Iris pigment epithelial cell (primary cell): ENCODE measurements around the gene TULP4.
"Not testable (repeated sequence)": the region's sequence is repeated elsewhere in the genome, so short reads cannot be mapped to it uniquely, and the experiment has no call there.

ENCODE experiments used
- DNase-seq: peaks from one replicate; pipeline ENCODE4 v3.0.0-alpha.2; 2011; ENCODE audit warnings: low read depth

Gene TULP4

DNA sequence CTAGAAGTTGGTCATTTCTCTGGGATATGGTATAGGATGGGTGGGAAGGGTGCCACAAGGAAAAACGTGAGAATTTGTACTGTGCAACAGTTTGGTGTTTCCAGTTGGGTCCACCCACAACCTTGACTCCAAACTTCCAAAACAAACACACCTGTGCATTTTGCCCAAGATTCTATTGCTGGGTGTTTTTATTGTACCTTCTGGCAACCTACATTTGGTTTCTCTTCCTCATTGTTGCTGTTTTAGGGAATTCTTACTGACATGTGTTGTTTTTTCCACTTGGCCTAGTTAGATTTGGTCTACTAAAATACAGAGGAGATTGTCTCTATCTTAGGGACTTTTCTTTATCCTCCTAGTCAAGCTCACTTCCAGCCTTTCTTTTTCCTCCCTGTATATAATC is 16.7 kb downstream of the TULP4 start:
- no peak for DNase-seq

DNA sequence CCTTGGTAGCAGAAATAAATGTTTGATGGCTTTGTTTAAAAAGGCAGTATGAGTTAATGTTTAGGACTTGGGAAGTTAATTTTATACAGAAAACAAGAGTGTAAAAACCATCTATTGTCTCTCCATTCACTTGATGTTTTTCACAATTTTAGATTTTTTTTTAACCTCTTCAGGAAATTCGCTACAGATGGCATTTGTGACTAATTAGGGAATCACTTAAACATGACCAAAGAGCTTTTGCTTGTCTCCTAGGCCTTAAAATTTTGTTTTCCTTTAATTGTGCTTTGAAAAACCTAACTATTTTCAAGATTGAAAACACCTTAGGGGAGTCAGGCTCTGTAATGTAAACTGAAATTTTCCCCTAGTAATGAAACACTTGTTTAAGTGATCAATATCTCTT is 17.3 kb downstream of the TULP4 start:
- no peak for DNase-seq

DNA sequence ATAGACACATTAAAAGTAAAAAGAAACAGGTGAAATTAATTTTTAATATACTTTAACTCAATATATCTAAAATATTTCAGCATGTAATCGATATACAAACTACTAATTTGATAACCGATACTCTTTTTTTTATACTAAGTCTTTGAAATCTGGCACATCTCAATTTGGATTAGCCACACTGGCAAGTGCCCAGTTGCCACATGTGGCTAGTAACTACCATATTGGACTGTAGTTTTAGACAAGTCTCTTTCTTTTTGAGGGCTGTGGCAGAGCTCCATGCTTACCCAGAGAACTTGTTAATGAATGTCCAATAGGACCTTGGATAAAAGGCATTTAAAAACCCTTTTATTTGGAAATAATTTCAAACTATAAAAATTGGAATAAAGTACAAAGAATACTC is 17.8 kb downstream of the TULP4 start:
- no peak for DNase-seq

DNA sequence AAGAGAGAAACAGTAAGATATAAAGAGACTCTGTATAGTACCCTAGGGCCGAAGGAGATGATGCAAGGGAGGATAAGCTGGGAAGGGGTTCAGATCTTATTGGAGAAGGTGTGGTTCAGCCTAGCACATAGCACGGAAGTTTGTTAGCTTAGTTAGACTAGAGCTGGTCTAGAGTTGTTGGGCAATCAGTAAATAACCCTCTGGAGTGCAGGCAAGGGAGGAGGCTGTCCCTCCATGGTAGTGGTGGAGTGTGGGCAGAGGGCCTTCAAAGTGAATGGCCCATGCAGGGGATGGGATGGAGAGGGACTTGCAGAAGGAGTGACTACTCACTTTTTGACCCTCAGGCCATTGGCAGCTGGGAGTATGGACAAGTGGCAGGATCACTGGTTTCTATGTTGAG is 20.0 kb downstream of the TULP4 start:
- peak; percentile 36 for DNase-seq

DNA sequence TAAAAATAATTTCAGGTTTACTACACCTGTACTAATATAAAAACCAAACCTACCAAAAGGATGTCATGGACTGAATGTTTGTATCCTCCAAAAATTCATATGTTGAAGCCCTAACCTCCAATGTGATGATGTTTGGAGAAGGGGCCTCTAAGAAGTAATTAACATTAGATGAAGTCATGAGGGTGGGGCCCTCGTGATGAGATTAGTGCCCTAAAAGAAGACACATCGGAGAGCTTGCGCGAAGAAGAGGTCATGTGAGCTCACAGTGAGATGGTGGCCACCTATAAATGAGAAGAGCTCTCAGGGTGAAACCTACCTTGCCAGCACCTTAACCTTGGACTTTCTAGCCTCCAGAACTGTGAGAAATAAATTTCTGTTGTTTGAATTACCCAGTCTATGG is 20.8 kb downstream of the TULP4 start:
- no peak for DNase-seq

DNA sequence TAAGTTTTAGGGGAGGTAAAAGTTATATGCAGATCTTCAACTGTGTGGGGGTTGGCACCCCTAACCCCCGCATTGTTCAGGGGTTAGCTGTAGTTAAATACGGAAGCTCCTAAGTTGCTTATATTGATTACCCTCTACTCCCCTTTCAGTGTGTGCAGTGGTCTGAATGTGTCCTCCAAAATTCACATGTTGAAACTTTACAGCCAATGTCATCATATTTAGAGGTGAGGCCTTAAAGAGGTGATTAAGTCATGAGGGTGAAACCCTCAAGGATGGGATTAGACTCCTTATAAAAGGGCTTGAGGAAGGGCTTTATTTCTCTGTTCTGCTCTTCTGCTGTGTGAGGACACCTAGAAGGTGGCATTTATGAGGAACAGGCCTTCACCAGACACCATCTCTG is 22.3 kb downstream of the TULP4 start:
- no peak for DNase-seq

DNA sequence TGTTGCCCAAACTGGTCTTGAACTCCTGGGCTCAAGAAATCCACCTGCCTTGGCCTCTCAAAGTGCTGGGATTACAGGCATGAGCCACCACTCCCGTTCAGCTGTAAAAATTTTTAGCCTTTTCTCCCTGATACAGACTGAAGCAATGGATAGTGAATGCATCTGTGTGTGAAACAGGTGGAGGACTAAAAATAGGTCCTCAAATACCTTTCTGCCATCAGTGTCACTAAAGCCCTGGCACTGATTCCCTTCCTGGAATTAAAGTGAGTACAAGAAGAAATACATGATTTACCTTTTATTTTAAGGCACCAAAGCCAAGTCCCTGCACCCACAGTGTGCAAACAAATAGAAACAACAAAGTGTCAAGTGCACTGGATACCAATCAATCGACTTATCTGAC is 25.1 kb downstream of the TULP4 start:
- DNase-seq = no peak

DNA sequence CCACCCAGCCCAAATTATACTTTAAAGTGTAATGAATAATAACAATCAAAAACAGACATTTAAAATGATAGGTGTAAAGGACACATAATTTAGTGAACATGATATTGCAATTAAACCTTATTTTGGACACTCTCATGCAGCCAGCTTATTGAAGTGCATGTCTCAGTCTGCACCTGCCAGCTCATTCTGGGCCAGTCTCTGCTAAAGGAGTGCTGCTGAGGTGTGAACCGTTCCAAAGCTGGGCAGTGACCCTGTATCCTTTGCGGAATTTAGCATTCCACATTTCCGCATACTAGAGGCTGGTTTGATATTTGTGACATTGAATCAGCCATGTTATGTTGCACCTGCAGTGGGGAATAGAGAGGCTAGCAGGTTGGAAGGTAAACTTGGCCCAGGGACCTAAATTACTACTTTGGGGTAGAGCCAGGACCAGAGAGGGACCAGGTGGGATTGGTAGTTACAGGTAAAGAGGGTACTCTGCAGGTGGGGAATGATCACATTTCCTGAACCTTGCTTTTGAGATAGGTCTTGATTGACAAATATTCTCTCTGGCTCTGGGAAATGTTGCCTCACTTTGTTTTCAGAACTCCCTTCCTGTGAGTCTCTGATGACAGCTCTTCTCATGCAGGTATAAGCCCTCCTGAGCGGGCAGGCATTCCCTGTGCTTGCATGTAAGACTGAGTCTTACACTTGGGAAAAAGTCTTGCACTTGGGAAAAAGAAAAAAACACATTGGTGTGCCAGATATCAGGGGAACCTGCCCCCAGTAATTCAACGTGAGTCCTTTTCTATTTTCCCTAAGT is 26.2 kb downstream of the TULP4 start:
- no peak for DNase-seq

DNA sequence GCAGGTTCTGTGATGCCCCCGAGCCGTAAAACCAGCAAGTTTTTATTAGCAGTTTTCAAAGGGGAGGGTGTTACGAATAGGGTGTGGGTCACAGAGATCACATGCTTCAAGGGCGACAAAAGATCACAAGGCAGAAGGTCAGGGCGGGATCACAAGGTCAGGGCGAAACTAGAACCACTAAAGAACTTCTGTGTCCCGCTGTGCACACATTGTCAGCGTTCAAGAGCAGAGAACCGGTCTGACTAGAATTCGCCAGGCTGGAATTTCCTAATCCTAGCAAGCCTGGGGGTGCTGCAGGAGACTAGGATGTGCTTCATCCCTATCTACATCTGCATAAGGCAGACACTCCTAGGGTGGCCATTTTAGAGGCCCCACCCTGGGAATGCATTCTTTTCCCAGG is 26.9 kb downstream of the TULP4 start:
- DNase-seq = not testable (repeated sequence)

DNA sequence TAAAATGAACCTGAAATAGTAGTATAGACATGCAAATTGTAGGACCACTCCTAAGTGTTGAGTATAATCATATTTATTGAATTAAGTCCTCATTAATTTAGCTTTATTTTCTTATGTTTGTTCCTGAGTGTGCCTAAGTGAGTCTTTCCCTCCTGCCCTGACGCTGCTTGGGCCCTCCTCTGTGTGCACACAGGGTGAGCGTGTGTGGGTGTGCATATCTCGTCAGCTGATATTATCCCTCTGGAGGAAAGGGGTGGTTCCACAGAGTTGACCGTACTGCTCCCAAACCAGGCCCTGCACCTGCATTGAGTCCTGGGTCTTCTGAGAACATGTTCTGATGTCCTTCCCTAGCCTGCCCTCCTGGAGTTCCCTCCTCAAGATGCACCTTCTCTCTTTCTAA is 28.0 kb downstream of the TULP4 start:
- no peak for DNase-seq

DNA sequence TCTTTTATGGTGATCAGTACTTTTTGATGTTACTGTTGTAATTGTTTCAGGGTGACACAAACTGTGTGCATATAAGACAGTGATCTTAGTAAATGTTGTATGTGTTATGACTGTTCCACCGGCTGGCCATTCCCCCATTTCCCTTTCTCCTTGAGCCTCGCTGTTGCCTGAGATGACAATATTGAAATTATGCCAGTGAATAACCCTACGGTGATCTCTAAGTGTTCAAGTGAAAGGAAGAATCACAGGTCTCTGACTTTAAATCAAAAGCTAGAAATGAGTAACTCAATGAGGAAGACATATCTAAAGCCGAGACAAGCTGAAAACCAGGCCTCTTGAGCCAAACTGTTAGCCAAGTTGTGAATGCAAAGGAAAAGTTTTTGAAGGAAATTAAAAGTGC is 32.3 kb downstream of the TULP4 start:
- no peak for DNase-seq

DNA sequence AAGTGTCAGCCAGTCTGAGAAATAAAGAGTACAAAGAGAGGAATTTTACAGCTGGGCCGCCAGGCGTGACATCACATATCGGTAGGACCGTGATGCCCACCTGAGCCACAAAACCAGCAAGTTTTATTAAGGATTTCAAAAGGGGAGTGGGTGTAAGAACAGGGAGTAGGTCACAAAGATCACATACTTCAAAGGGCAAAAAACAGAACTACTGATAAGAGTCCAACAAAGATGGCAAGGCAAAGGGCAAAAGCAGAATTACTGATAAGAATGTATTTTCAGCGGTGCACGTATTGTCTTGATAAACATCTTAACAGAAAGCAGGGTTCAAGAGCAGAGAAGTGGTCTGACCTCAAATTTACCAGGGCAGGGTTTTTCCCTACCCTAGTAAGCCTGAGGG is 33.2 kb downstream of the TULP4 start:
- DNase-seq = not testable (repeated sequence)

DNA sequence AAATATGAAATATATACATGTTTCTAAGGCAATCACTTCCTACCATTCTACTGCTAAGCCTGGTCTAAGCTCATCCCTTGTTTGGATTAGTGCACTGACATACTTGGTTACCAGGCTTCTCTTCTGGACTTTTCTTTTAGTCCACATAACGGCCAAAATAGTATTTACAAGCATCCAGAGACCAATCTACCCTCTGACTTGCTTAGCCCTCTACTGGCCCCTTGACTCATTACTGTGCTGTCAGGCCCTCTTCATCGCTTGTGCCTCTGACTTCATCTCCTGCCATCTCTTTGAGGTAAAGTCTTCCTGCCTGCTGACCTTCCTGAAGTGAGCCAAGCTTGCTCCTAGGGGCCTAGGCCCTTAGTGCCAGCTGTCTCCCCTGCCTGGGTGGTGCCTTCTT is 35.1 kb downstream of the TULP4 start:
- DNase-seq = peak; percentile 31

DNA sequence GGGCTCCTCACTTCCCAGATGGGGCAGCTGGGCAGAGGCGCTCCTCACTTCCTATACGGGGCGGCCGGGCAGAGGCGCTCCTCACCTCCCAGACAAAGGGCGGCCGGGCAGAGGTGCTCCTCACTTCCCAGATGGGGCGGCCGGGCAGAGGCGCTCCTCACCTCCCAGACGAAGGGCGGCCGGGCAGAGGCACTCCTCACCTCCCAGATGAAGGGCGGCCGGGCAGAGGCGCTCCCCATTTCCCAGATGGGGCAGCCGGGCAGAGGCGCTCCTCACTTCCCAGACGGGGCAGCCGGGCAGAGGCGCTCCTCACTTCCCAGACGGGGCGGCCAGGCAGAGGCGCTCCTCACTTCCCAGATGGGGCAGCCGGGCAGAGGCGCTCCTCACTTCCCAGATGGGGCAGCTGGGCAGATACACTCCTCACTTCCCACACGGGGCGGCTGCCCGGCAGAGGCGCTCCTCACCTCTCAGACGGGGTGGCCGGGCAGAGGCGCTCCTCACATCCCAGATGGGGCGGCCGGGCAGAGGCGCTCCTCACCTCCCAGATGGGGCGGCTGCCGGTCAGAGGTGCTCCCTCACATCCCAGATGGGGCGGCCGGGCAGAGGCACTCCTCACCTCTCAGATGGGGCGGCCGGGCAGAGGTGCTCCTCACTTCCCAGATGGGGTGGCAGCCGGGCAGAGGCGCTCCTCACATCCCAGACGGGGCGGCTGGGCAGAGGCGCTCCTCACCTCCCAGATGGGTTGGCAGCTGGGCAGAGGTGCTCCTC is 36.7 kb downstream of the TULP4 start:
- DNase-seq = not testable (repeated sequence)

DNA sequence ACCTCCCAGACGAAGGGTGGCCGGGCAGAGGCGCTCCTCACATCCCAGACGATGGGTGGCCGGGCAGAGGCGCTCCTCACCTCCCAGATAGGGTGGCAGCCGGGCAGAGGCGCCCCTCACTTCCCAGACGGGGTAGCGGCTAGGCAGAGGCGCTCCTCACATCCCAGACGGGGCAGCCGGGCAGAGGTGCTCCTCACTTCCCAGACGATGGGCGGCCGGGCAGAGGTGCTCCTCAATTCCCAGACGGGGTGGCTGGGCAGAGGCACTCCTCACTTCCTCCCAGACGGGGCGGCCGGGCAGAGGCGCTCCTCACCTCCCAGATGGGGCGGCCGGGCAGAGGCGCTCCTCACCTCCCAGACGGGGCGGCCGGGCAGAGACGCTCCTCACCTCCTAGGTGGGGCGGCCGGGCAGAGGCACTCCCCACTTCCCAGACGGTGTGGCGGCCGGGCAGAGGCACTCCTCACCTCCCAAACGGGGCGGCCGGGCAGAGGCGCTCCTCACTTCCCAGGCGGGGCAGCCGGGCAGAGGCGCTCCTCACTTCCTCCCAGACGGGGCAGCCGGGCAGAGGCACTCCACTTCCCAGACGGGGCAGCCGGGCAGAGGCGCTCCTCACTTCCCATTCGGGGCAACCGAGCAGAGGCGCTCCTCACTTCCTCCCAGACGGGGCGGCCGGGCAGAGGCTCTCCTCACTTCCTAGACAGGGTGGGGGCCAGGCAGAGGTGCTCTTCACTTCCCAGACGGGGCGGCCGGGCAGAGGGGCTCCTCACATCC is 37.4 kb downstream of the TULP4 start:
- not testable (repeated sequence) for DNase-seq

DNA sequence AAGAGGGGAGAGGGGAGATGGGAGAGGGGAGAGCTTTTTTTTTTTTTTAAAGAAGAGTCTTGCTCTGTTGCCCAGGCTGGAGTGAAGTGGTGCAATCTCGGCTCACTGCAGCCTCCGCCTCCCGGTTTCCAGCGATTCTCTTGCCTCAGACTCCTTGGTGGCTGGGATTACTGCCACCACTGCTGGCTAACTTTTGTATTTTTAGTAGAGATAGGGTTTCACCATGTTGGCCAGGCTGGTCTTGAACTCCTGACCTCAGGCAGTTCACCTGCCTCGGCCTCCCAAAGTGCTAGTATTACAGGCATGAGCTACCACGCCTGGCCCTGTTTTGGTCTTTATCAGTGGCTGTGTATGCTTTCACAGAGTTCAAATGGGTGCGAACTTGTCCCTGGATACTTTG is 38.5 kb downstream of the TULP4 start:
- DNase-seq = not testable (repeated sequence)

DNA sequence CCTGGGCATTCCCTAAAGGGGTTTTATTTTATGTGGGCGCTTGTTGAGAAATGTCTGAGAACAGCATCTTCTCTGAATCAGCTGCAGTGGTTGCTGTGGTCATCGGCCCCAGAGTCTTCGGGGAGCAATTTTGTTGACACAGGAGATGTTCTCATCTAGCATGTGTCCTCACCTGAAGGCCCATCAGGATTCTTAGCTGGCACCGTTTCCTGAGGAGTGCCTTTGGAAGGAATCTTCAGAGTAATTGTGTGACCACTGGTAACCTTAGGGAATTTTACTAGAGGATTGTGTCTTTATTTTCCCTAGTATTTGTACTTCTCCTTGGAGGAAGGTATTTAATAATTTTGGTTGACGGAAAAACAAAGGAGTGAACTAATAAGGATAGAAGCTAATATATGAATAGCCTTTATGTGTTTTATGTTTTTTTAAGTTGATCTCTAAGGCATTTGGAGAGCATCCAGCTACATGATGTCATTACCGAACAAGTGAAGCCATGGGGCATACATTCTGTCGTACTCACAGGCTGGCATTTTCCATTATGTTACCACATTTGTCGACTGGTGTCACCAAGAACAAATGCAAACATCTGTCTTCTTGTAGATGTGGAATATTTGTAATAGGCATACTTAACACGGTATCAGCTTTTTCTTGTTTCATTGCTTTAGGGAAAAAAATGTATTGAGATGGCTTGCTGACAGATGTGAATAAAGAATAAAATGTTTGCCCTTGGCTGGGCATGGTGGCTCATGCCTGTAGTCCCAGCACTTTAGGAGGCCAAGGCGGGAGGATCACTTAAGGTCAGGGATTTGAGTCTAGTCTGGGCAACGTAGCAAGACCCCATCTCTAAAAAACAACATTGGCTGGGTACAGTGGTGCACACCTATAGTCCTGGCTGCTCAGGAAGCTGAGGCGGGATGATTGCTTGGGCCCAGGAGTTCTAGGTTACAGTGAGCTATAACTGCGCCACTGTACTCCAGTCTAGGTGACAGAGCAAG is 41.9 kb downstream of the TULP4 start:
- DNase-seq = peak; percentile 59

DNA sequence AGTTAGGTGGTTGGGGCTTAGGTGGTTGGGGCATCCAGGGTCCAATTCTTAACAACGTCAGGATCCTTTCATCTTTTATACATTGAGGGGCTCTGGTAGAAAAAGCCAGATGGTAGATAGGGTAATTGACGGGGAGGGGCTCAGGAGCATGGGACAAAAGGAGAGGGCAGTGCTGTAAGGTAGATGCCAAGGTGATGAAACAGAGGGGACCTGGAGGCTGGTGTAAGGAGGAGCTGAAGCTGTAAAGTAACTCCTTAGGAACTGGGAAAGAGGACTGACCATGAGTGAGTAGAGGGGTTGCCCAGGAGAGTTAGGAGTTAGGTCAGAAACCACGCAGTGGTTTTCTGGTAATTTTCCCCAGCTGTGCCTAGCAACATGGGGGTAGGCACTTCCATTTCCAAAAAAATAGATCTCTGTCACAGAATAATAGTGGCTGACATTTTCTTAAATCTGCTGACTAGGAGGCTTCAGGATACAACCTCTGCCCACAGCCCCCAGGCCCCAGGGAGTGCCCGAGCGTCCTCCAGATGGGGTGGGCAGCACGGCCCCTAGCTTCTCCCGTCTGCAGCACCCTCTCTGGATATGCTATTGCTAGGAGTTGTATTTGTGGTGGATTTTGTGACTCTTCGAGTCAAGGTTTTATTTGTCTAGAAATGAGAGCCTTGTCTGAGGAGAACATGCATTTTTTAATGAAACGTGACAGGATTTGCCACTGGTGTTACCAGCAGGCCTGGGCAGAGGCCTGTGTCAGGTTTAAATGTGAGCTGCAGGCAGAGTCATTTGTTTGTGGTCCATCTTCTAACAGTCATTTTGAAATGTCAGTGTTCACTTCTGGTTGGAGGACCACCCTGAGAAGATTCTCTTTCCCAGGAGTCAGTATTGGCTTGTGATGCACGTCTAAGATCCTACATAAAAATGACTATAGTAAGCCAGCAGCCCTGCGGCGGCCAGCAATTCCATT is 44.6 kb downstream of the TULP4 start:
- no peak for DNase-seq

DNA sequence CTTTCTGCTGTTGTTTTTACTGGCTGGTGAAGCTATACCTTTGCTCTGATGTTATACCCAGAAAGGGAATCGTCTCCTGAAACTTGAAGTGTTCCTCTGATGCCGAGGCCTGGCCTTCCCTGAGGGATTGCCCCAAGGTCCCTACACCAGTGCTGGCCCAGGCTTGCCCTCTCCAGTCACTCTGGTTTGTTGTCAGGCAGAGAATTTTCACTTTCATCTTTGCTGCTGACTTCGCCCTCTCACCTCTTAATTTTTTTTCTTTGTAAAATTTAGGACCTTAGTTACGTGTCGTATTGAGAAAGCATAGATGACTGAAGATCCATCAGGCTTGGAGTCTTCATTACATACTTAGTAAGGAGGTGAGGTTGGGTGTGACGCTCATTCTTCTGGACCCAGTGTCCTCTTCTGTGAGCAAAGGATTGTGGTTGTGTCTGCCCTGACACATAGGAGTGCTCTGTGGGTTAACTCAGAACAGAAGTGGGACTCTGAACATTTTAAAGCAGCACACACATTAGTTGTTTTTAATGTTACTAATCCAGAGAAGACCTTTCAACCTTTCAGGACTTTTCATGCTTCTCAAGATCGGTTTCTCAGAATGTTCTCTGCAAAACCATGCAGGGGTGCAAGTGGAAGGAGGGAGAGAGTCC is 45.4 kb downstream of the TULP4 start:
- DNase-seq = no peak
